Measurements from ENCODE around the gene IKZF3.

Gene IKZF3

GRCh38 chr17:39838057-39838456, 26.1 kb downstream of the IKZF3 start:
- DNase-seq (ENCODE audit: low spot score): no peak
- TF ChIP-seq, protein P1, sequence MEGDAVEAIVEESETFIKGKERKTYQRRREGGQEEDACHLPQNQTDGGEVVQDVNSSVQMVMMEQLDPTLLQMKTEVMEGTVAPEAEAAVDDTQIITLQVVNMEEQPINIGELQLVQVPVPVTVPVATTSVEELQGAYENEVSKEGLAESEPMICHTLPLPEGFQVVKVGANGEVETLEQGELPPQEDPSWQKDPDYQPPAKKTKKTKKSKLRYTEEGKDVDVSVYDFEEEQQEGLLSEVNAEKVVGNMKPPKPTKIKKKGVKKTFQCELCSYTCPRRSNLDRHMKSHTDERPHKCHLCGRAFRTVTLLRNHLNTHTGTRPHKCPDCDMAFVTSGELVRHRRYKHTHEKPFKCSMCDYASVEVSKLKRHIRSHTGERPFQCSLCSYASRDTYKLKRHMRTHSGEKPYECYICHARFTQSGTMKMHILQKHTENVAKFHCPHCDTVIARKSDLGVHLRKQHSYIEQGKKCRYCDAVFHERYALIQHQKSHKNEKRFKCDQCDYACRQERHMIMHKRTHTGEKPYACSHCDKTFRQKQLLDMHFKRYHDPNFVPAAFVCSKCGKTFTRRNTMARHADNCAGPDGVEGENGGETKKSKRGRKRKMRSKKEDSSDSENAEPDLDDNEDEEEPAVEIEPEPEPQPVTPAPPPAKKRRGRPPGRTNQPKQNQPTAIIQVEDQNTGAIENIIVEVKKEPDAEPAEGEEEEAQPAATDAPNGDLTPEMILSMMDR (IDR thresholded peaks at IDR 0.05; ENCODE audit: extremely low read depth, missing control alignments): no peak

- DNase-seq (ENCODE audit: low spot score): no peak
- TF ChIP-seq, protein P1 (IDR thresholded peaks at IDR 0.05; ENCODE audit: extremely low read depth, missing control alignments): no peak
Observed at GRCh38 chr17:39836117-39836516, 28.0 kb downstream of the IKZF3 start.

DNA sequence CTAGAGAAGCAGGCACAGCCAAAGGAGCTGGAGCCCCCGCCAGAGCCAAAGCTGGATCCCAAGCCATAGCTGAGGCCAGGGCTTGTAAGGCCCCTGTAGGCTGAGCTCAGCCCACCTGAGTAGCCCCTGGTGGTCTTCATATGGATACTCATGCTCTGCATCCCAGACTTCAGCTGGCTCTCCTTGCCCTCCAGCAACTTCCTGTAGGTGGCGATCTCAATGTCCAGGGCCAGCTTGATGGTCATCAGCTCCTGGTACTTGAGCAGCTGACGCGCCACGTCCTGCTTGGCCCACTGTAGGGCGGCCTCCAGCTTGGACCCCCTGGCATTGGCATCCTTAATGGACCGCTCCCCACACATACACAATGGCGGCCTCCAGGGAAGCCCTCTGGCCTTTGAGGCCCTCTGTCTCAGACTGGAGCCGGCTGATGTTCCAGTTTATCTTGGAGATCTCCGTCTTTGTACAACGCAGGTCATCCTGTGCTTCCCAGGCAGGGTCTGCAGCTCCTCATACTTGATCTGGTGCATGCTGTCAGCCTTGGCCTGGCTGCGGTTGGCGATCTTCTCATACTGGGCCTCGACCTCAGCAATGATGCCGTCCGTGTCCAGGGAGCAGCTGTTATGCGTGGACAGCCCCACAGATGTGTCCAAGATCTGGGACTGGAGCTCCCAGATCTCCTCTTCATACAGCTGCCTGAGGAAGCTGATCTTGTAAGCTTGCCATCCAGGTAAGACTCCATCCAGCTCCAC, 28.9 kb downstream of the IKZF3 start:
- no peak for DNase-seq (ENCODE audit: low spot score)
- TF ChIP-seq, protein P1 (IDR thresholded peaks at IDR 0.05; ENCODE audit: extremely low read depth, missing control alignments): no peak

DNA sequence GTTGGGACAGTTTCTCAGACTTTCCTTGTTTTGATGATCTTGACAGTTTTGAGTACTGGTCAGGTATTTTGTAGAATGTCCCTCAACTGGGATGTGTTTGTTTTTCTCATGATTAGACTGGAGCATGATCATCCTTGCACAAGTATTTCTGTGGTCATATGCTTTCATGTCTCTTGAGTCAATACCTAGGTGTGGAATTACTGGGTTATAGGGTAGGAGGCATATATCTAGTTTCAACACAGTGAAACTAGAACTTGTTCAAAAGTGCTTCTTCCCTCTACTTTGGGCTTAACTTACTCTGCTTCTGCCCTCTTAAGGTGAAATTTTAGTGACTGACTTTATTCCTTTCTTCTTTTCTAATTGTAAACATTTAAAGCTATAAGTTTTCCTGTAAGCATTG, 30.1 kb downstream of the IKZF3 start:
- no peak for DNase-seq (ENCODE audit: low spot score)
- TF ChIP-seq, protein P1 (IDR thresholded peaks at IDR 0.05; ENCODE audit: extremely low read depth, missing control alignments): no peak

- TF ChIP-seq, protein P1 (IDR thresholded peaks at IDR 0.05; ENCODE audit: extremely low read depth, missing control alignments): no peak
- DNase-seq (ENCODE audit: low spot score): no peak
Observed at GRCh38 chr17:39831588-39831987, 32.5 kb downstream of the IKZF3 start.

- DNase-seq (ENCODE audit: low spot score): no peak
- TF ChIP-seq, protein P1 (IDR thresholded peaks at IDR 0.05; ENCODE audit: extremely low read depth, missing control alignments): no peak
Observed at GRCh38 chr17:39828443-39828842, 35.7 kb downstream of the IKZF3 start.

- TF ChIP-seq, protein P1 (IDR thresholded peaks at IDR 0.05; ENCODE audit: extremely low read depth, missing control alignments): no peak
- DNase-seq (ENCODE audit: low spot score): no peak
Observed at GRCh38 chr17:39826334-39826733, 37.8 kb downstream of the IKZF3 start.
